ACC112 (cell line): Measurements from ENCODE around the gene MED13L.
"Not testable (repeated sequence)": the region's sequence is repeated elsewhere in the genome, so short reads cannot be mapped to it uniquely, and the experiment has no call there.

ENCODE experiments used
- H2AFZ ChIP-seq: fragments of 200-600 bp; sonication (generic); one replicate; pipeline ENCODE4 v1.6.0; 2017; ENCODE audit warnings: antibody characterized with exemption, low read length; ENCODE audit not compliant: unreplicated experiment
- H3K27ac ChIP-seq: fragments of 200-600 bp; sonication (generic); 2 replicates; pipeline ENCODE4 v1.5.1; 2014; ENCODE audit warnings: low read depth, mild to moderate bottlenecking, antibody characterized with exemption, low read length, moderate library complexity
- H3K27me3 ChIP-seq: fragments of 200-600 bp; sonication (generic); 2 replicates; pipeline ENCODE4 v1.6.1; 2014; ENCODE audit warnings: mild to moderate bottlenecking, antibody characterized with exemption, low read length, moderate library complexity, mixed read lengths; ENCODE audit not compliant: insufficient read depth
- H3K36me3 ChIP-seq: fragments of 200-600 bp; sonication (generic); 2 replicates; pipeline ENCODE4 v1.6.1; 2016; ENCODE audit warnings: mild to moderate bottlenecking, antibody characterized with exemption, low read length, moderate library complexity, mixed read lengths; ENCODE audit not compliant: insufficient read depth
- H3K4me1 ChIP-seq: fragments of 200-600 bp; sonication (generic); one replicate; pipeline ENCODE4 v1.6.1; 2016; ENCODE audit warnings: low read length, mixed read lengths; ENCODE audit not compliant: insufficient read depth, unreplicated experiment, control insufficient read depth
- H3K4me3 ChIP-seq: fragments of 200-600 bp; sonication (generic); 2 replicates; pipeline ENCODE4 v1.5.1; 2014; ENCODE audit warnings: mild to moderate bottlenecking, low read depth, low read length
- H3K79me2 ChIP-seq: fragments of 200-600 bp; sonication (generic); one replicate; pipeline ENCODE4 v1.6.0; 2016; ENCODE audit warnings: low read length; ENCODE audit not compliant: control insufficient read depth, unreplicated experiment, insufficient read depth

Gene MED13L

DNA sequence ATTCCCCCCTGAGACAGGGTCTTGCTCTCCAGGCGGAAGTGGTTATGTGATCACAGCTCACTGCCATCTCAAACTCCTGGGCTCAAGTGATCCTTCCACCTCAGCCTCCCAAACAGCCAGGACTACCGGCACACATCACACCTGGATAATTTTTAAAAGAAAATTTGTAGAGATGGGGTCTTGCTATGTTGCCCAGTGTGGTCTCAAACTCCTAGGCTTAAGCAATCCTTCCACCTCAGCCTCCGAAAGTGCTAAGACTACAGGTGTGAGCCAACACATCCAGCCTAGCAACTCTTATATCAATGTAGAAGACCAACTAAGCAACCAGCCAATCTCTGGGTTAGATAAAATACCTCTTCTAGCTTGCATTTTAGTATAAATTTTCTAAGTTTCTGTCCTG, 297.2 kb downstream of the MED13L start:
- no peak overlapping the region for H3K4me3 ChIP-seq

DNA sequence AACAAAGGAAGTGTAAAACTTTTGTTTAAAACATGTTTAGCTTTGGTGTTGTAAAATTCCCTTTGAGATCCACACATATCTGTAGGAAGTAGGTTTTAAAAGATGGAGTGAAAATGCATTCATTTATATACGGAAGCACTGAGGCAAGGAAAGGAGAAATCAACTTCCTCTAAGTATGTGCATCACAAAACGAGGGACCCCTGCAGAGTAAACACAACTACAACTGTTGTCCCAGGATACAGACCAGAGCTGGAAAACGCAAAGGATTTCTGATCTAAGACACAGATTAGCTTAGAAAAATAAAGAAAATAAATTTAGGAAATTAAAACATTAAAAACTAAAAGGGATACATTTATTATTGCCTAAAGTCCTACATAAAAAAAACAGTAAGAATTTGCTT, 297.6 kb downstream of the MED13L start:
- Histone ChIP-seq H3K36me3 (peaks cover 36% of the 10 kb centered on the region), H3K27ac (no peak overlapping the region), H3K27me3 (no peaks in the 10 kb centered on the region), H3K4me3 (no peak overlapping the region), H3K79me2 (no peaks in the 10 kb centered on the region), H3K4me1 (peaks cover 4% of the 10 kb centered on the region), H2AFZ (no peak overlapping the region)

More for the DNA sequence above, 297.2 kb downstream of the MED13L start:
- no peaks in the 10 kb centered on the region for H3K79me2 ChIP-seq
- H3K27me3 ChIP-seq: no peaks in the 10 kb centered on the region
- no peak overlapping the region for H2AFZ ChIP-seq
- H3K27ac ChIP-seq: no peak overlapping the region
- H3K4me1 ChIP-seq: peaks cover 4% of the 10 kb centered on the region
- peaks cover 34% of the 10 kb centered on the region for H3K36me3 ChIP-seq

DNA sequence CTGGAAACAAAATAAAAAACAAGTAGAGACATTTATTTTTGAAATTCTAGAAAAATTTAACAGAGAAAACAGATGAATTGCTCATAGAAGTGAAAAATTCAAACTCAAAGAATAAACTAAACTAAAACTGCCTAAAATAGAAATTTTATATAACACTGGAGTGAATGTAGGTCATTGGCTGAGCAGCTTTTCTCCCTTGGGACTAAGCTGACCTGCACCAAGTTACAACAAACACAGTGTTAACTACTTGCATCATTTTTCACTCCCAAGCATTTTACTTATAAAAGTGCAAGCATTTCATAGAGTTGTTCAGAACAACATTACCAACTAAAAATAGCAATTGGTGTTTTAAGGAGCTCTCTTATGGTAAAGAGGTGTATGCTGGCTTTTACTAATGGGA, 298.1 kb downstream of the MED13L start:
- Histone ChIP-seq H3K79me2 (no peaks in the 10 kb centered on the region), H3K36me3 (peaks cover 37% of the 10 kb centered on the region), H3K4me1 (peaks cover 4% of the 10 kb centered on the region), H3K4me3 (no peak overlapping the region), H2AFZ (no peak overlapping the region), H3K27ac (no peak overlapping the region), H3K27me3 (no peaks in the 10 kb centered on the region)

DNA sequence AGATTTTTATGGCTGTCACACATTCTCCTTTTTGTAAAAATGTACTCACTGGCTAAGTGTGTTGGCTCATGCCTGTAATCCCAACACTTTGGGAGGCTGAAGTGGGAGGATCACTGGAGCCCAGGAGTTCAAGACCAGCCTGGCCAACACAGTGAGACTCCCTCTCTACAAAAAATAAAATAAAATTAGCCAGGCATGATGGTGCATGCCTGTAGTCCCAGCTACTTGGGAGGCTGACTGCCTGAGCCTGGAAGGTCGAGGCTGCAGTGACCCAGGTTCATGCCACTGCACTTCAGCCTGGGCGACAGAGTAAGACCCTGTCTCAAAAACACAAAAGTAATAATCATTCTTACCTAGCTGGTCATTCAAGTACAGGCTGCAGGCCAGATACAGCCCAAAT, 300.7 kb downstream of the MED13L start:
- not testable (repeated sequence) for H3K79me2 ChIP-seq, H3K4me1 ChIP-seq, H2AFZ ChIP-seq, H3K27ac ChIP-seq, H3K27me3 ChIP-seq, H3K4me3 ChIP-seq
- H3K36me3 ChIP-seq: peaks cover 42% of the 10 kb centered on the region

DNA sequence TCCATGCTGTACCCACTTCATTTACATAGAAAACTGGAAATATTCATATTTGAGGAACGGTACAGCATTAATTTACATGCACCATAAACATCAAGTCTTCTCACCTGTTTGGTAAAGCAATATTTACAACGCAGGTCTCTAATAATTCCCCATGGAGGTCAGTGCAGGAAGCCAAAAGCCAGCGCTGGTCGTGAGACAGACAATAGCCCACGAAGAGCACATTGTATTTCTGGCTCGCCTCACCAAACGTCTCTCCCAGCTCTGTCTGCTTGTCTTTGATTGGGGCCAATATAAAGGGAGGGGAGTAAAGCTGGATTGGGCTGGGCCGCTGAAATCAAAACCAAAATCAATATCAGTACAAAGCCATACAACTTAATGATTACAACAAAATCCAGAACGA, 302.1 kb downstream of the MED13L start:
- Histone ChIP-seq H3K27ac (no peak overlapping the region), H3K27me3 (no peaks in the 10 kb centered on the region), H3K79me2 (no peaks in the 10 kb centered on the region), H3K36me3 (peaks cover 44% of the 10 kb centered on the region), H3K4me1 (peaks cover 4% of the 10 kb centered on the region), H2AFZ (no peak overlapping the region), H3K4me3 (no peak overlapping the region)

DNA sequence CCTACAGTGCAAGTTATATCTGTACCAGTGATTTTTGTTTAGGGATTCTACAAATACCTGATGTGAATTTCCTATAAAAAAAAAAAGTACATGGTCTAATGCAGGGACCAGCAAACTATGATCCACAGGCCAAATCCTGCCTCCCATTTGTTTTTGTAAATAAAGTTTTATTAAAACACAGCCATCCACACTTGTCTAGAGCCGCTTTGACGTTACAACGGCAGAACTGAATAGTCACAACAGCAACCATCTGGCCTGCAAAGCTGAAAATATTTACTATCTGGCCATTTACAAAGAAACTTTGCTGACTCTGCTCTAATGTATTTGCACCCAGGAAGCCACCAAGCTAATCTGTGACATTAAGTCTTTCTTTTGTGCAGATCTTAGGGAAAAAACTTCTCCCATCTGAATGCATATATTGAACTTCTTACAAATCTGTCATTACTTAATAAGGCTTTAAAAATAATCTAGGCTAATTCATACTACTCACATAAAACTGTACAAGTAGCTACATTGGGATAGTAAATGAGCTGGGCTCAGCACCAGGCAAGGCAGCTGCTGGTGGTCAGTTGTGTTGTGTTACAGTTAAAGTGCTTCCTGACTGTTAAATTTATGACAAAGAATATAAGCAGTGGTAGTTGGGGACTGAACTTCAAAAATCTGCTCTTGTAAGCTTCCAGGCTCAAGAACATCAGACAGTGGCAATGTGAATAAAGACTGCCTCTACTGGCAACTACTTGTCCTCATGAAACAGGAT, 303.3 kb downstream of the MED13L start:
- H2AFZ ChIP-seq: no peak overlapping the region
- no peak overlapping the region for H3K4me3 ChIP-seq
- no peaks in the 10 kb centered on the region for H3K4me1 ChIP-seq
- H3K79me2 ChIP-seq: no peaks in the 10 kb centered on the region
- no peaks in the 10 kb centered on the region for H3K27me3 ChIP-seq
- no peak overlapping the region for H3K27ac ChIP-seq
- peaks cover 39% of the 10 kb centered on the region for H3K36me3 ChIP-seq

DNA sequence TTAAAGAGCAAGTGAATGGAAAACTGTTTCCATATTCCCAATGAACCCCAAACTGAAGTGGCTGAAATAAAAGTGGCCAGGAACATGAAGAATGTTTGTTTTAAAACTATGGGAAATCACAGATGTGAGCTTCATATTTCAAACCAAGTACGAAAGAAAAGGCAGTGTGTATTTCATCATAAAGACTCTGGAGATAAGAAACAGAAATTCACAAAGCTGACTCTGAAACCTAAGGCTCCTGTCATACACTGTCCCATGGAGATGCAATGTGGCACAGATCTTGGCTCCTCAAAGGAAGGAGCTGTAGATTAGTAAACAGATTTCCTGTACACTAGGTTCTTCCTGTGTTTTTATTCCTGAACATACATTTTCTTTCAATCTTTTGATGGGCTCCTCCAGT, 304.4 kb downstream of the MED13L start:
- no peaks in the 10 kb centered on the region for H3K4me1 ChIP-seq
- peaks cover 50% of the 10 kb centered on the region for H3K36me3 ChIP-seq
- H3K27me3 ChIP-seq: no peaks in the 10 kb centered on the region
- H3K27ac ChIP-seq: no peak overlapping the region
- no peak overlapping the region for H2AFZ ChIP-seq
- no peaks in the 10 kb centered on the region for H3K79me2 ChIP-seq
- no peak overlapping the region for H3K4me3 ChIP-seq

DNA sequence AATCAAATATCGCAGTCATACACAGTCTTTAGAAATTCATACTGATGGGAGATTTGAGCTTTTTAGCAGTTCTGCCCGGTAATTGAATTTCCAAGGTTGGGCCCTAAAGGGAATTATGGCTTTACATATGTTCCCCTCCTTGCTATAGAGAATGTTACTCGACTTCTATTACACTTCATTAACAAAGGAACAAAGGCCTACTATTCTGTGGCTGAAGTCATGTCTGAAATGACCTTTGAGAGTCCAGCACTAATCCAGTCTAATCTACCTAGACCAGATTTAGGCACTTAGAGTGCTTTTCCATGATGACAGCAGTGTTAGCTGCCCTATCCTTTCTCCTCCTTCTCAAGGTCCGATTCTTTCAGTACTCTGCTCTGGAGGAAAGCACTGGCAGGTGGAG, 305.3 kb downstream of the MED13L start:
- Histone ChIP-seq H3K4me3 (no peak overlapping the region), H3K27me3 (no peaks in the 10 kb centered on the region), H3K36me3 (peaks cover 52% of the 10 kb centered on the region)

DNA sequence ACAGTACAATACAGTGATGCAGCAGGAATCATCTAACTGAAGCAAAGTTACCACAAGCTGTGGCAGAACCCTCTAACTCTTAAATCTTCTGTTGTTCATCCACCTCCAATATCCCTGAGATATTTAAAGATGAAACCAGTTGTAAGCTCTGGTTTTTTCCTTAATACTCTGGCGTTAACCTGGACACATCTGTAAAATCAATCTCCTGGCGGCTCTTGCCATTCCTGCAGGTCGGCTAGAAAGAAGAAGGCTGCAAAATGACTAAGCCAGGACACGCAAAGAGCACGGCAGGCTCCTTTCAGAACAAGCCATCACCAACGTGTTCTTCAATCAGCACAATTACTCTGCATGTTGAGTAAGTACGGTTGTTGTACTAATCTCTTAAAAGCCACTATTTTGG, 309.3 kb downstream of the MED13L start:
- Histone ChIP-seq H2AFZ (no peak overlapping the region), H3K79me2 (no peaks in the 10 kb centered on the region), H3K27ac (no peak overlapping the region), H3K4me3 (no peak overlapping the region), H3K36me3 (peaks cover 61% of the 10 kb centered on the region), H3K27me3 (no peaks in the 10 kb centered on the region), H3K4me1 (peaks cover 16% of the 10 kb centered on the region)

More for the DNA sequence above, 305.3 kb downstream of the MED13L start:
- Histone ChIP-seq H3K79me2 (no peaks in the 10 kb centered on the region), H2AFZ (no peak overlapping the region), H3K4me1 (no peaks in the 10 kb centered on the region), H3K27ac (no peak overlapping the region)

DNA sequence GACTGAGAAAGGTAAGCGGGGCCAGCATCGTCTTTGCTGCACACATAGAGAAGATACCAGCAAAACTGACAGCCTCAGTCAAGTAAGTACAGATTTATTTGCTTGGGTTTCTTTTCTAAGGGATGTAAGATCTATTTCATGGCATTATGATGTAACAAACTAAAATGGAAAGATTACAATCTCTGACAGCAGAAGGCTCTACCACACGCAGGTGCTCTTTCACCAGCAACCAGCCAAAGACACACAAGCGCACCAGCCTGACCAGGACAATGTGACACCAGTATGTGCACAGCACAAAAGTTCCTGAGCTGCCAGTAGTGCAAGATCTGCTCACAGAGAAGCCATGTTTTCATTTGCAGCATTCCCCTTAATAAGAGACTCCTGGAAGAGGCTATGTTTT, 311.1 kb downstream of the MED13L start:
- Histone ChIP-seq H3K36me3 (peaks cover 45% of the 10 kb centered on the region), H2AFZ (no peak overlapping the region), H3K27me3 (no peaks in the 10 kb centered on the region), H3K27ac (no peak overlapping the region), H3K4me3 (no peak overlapping the region), H3K4me1 (peaks cover 26% of the 10 kb centered on the region), H3K79me2 (no peaks in the 10 kb centered on the region)

DNA sequence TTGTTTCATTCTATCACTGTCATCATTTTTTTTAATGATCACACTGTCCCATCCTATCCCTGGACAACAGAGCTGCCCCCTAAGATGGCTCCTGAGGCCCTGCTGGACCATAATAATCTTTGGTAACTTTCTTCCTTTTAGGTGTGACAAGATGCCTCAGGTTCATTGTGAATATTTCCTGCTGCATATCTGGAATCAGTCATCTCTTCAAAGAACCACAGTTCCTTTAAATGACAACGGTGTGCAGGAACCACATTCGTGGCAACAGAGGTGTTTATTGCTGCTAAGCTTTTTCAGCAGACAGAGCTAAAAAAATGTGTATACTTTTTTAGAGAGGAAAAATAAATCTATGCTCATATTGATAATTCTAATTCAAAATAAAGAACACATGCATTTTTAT, 312.9 kb downstream of the MED13L start:
- Histone ChIP-seq H3K27me3 (no peaks in the 10 kb centered on the region), H3K4me1 (peaks cover 26% of the 10 kb centered on the region), H3K4me3 (no peak overlapping the region), H3K27ac (peak overlapping the region; percentile 76), H3K36me3 (peaks cover 52% of the 10 kb centered on the region), H3K79me2 (no peaks in the 10 kb centered on the region), H2AFZ (no peak overlapping the region)
